ENCODE data around the gene WNT9A. TPM values are rescaled to one million over a fixed set of nuclear protein-coding genes. Genes with fewer than 3 reads are reported as not detected.

WNT9A gene
- total and polyA plus RNA-seq, 2 of the 4 experiments (the other 2 are of a cell fraction), result 0.18 to 0.36 TPM

GRCh38 chr1:227949954-227950734, 2.4 kb upstream of the WNT9A start:
- dilution Hi-C loops (cut with HindIII; ENCODE audit: low sequenced_read_pairs, unreplicated experiment), result no loop called here
- H4K91ac ChIP-seq (ENCODE audit: insufficient read depth, low read depth, low read length), result no peak overlapping the region
- H3K23ac ChIP-seq (ENCODE audit: low read depth, low read length), result no peak overlapping the region
- H2AK5ac ChIP-seq (ENCODE audit: low read depth, low read length), result no peak overlapping the region
- no peak overlapping the region for H2BK120ac ChIP-seq (ENCODE audit: low read depth, low read length)
- no peaks in the 10 kb centered on the region for H4K20me1 ChIP-seq (ENCODE audit: insufficient read depth, low read length)
- no TSS peak for BruUV-seq (replicated peaks)
- intact Hi-C loops (cut with micrococcal nuclease), result loop anchor here (5.0 to 10.0 kb wide), 2 partner anchors 132 to 405 kb away; partner anchors contain the start of gene ARF1
- H3K9ac ChIP-seq (ENCODE audit: low read depth, low read length), result no peak overlapping the region
- H4K8ac ChIP-seq (ENCODE audit: low read depth in 2 of 2, low read length in 2 of 2), result no peak overlapping the region
- POLR2A ChIA-PET (ENCODE audit: unreplicated experiment), result no interaction called here
- H3K4me2 ChIP-seq (ENCODE audit: low read depth, low read length), result no peak overlapping the region
- in situ Hi-C loops (cut with MboI; ENCODE audit: low sequenced_read_pairs), result loop anchor here (5.0 to 25.0 kb wide), 2 partner anchors 188 to 463 kb away; no protein-coding TSS in a partner anchor
- no peak overlapping the region for H2AFZ ChIP-seq (replicated peaks; ENCODE audit: low read length, poor library complexity)
- H3K4ac ChIP-seq (ENCODE audit: low read depth, low read length), result no peak overlapping the region
- H2BK5ac ChIP-seq (ENCODE audit: low read depth, low read length, poor library complexity, severe bottlenecking), result no peak overlapping the region
- no peak overlapping the region for H2AK9ac ChIP-seq (replicated peaks; ENCODE audit: low read depth, low read length, poor library complexity)
- H3K4me1 ChIP-seq (ENCODE audit: control insufficient read depth, insufficient read depth, low read length), result peaks cover 10% of the 10 kb centered on the region; the same call in 1 of the 2 replicates
- WGBS, 2 experiments (ENCODE audit: extremely low coverage in 2 of 2, insufficient read length in 1 of 2), result 0% methylated on average over 1 of the region's 13 CpGs; no CpG with 5 or more reads in 1 of the 2 experiments
- H3K56ac ChIP-seq (ENCODE audit: extremely low read depth, insufficient read depth, low read length), result no peak overlapping the region
- no peak overlapping the region for H3K14ac ChIP-seq (replicated peaks; ENCODE audit: low read depth, low read length)
- H3K79me1 ChIP-seq (ENCODE audit: low read depth in 1 of 2, low read length in 2 of 2), result no peaks in the 10 kb centered on the region
- H3K27ac ChIP-seq (ENCODE audit: insufficient read depth, low read length), result no peak overlapping the region
- H3K27me3 ChIP-seq (ENCODE audit: control insufficient read depth, insufficient read depth, low read length), result no peaks in the 10 kb centered on the region
- ATAC-seq (ENCODE audit: low read depth), result no peak
- TF ChIP-seq MAFK (IDR thresholded peaks at IDR 0.05; ENCODE audit: low read depth, low read length), result no peak
- TF ChIP-seq RFX5 (IDR thresholded peaks at IDR 0.05; ENCODE audit: low read depth, low read length), result no peak
- TF ChIP-seq CTCF (conservative IDR thresholded peaks at IDR 0.05; ENCODE audit: low read depth, low read length), result no peak
- TF ChIP-seq USF2 (IDR thresholded peaks at IDR 0.05; ENCODE audit: low read depth, low read length), result no peak
- no peak for TF ChIP-seq RCOR1 (IDR thresholded peaks at IDR 0.05; ENCODE audit: insufficient replicate concordance, low read length)
- TF ChIP-seq SMC3 (IDR thresholded peaks at IDR 0.05; ENCODE audit: low read depth, low read length), result no peak
- no peak overlapping the region for H2BK20ac ChIP-seq (ENCODE audit: low read depth, low read length)
- no peak overlapping the region for H3K4me3 ChIP-seq (ENCODE audit: insufficient read depth, low read depth, low read length)
- H3K18ac ChIP-seq (ENCODE audit: low read depth, low read length), result no peak overlapping the region
- CTCF ChIA-PET, result no interaction called here
- H3K9me3 ChIP-seq (ENCODE audit: control insufficient read depth, insufficient read depth, low read length), result no peaks in the 10 kb centered on the region
- no peaks in the 10 kb centered on the region for H3K9me1 ChIP-seq (ENCODE audit: insufficient read depth, low read length)
- no peak overlapping the region for H2BK15ac ChIP-seq (ENCODE audit: low read depth, low read length)
- no peak for DNase-seq
- H3K36me3 ChIP-seq (ENCODE audit: control insufficient read depth, insufficient read depth, low read length), result no peaks in the 10 kb centered on the region
- no peak overlapping the region for H4K5ac ChIP-seq (ENCODE audit: low read depth, low read length)
